Common myeloid progenitor, CD34-positive (primary cell): ENCODE measurements around the gene GIGYF1.

Experiments used
- CTCF ChIA-PET: fragments of 350-600 bp; sonication (Branson Sonifier 250); formaldehyde crosslinking; loops from one replicate; lab custom pipeline; 2021; ENCODE audit warnings: antibody characterized with exemption; lab: Charles Lee
- POLR2A ChIA-PET: fragments of 350-600 bp; sonication (Branson Sonifier 250); formaldehyde crosslinking; loops from one replicate; lab custom pipeline; 2021; ENCODE audit warnings: antibody characterized with exemption; lab: Charles Lee
- DNase-seq, 3 donors: peaks; one replicate each; pipeline versions ENCODE4 v3.0.0 to v3.0.0-alpha.2; 2013
- H3K27ac ChIP-seq, 2 experiments: 1 replicate in 1 of 2; 2 replicates in 1 of 2; pipeline ENCODE4 v1.7.0; 2013; ENCODE audit warnings: inconsistent platforms in 2 of 2, low read length in 2 of 2, mild to moderate bottlenecking in 2 of 2, low read depth in 1 of 2, moderate library complexity in 1 of 2; ENCODE audit not compliant: severe bottlenecking in 2 of 2, insufficient read depth in 1 of 2, poor library complexity in 1 of 2
- H3K27me3 ChIP-seq, 5 experiments: replicated peaks in 2 of 5; 1 replicate in 3 of 5; 2 replicates in 2 of 5; pipeline versions ENCODE4 v1.6.1 to v1.7.0; 2013; ENCODE audit warnings: low read length in 4 of 5, mild to moderate bottlenecking in 2 of 5, moderate library complexity in 2 of 5, inconsistent platforms in 1 of 5; ENCODE audit not compliant: insufficient read depth in 5 of 5, control insufficient read depth in 4 of 5
- H3K36me3 ChIP-seq, 4 experiments: 1 replicate in 2 of 4; 2 replicates in 2 of 4; pipeline versions ENCODE4 v1.6.1 to v1.7.0; 2013; ENCODE audit warnings: low read length in 3 of 4, control low read depth in 1 of 4, mild to moderate bottlenecking in 1 of 4; ENCODE audit not compliant: control insufficient read depth in 4 of 4, insufficient read depth in 4 of 4
- H3K4me1 ChIP-seq, 4 experiments: 1 replicate in 3 of 4; 2 replicates in 1 of 4; pipeline versions ENCODE4 v1.6.1 to v1.7.1; 2013; ENCODE audit warnings: low read length in 3 of 4, mild to moderate bottlenecking in 3 of 4, control low read depth in 1 of 4, inconsistent platforms in 1 of 4, moderate library complexity in 1 of 4; ENCODE audit not compliant: control insufficient read depth in 4 of 4, insufficient read depth in 4 of 4; ENCODE audit errors: control extremely low read depth in 1 of 4
- H3K4me3 ChIP-seq, 7 experiments: 1 replicate in 4 of 7; 2 replicates in 3 of 7; pipeline versions ENCODE4 v1.5.1 to v1.7.0; 2013; ENCODE audit warnings: mild to moderate bottlenecking in 7 of 7, low read length in 6 of 7, moderate library complexity in 6 of 7, inconsistent platforms in 2 of 7, low read depth in 2 of 7, control low read depth in 1 of 7; ENCODE audit not compliant: insufficient read depth in 4 of 7, control insufficient read depth in 1 of 7; ENCODE audit errors: extremely low read depth in 1 of 7
- H3K9me3 ChIP-seq, 5 experiments: 1 replicate in 4 of 5; 2 replicates in 1 of 5; pipeline versions ENCODE4 v1.6.1 to v1.7.1; 2013; ENCODE audit warnings: low read length in 4 of 5, mild to moderate bottlenecking in 2 of 5, inconsistent platforms in 1 of 5, low read depth in 1 of 5, moderate library complexity in 1 of 5; ENCODE audit not compliant: control insufficient read depth in 4 of 5, insufficient read depth in 2 of 5; ENCODE audit errors: control extremely low read depth in 1 of 5
- WGBS: methylation state at CpG from one replicate; pipeline ENCODE4 v1.1.5; 2013; ENCODE audit not compliant: insufficient coverage; 5-methylcytosine and 5-hydroxymethylcytosine counted together

GIGYF1 gene

DNA sequence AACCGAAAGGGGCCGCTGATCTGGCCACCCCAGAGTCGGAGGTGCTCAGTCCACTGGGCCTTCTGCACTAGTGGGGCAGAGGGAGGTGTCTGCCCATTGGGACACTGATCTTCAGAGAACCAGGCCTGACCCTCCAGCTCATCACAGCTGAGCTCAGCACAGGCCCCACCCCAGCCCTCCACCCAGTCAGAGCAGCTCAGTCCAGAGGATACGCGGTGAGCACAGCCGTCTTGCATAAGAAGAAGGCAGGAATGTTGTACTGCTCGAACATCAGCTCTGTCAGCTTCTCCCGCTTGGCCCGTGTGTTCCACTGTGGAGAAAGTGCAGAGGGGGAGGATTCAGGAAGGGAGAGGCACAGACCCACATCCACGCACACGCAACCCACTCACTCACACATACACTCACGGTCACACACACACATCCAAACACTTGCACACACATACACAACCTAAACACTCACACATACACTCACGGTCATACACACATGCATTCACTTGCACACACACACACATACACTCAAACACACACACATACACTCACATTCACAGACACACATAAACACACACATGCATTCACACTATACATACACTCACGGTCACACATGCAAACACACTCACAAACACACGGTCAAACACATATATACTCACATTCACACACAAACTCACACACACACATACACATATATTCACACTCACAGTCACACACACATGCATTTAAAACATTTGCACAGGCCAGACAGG, 44.1 kb downstream of the GIGYF1 start:
- 96% methylated on average over 5 of the region's 15 CpGs for whole genome bisulfite sequencing
- ChIA-PET POLR2A (no interaction called here), CTCF (interaction anchor here (1.1 kb wide), 1 partner anchor 16 kb away, joined by 5 read pairs; no protein-coding TSS in a partner anchor)
- no peak for DNase-seq
- no peak overlapping the region for H3K4me3 ChIP-seq
- no peak overlapping the region for H3K27ac ChIP-seq
- no peaks in the 10 kb centered on the region for H3K4me1 ChIP-seq
- no peaks in the 10 kb centered on the region for H3K9me3 ChIP-seq
- peaks cover 2 to 28% (median 11%) of the 10 kb centered on the region in 5 experiments for H3K27me3 ChIP-seq
- no peaks in the 10 kb centered on the region for H3K36me3 ChIP-seq

GRCh38 chr7:100642534-100642907, 51.5 kb downstream of the GIGYF1 start:
- H3K36me3 ChIP-seq, result no peaks in the 10 kb centered on the region
- peak overlapping the region in 1 of 7 experiments; percentile 19 for H3K4me3 ChIP-seq
- WGBS, result 82% methylated on average over 11 of the region's 11 CpGs
- CTCF ChIA-PET, result interaction anchor here (0.8 to 1.4 kb wide), 4 partner anchors 9 to 177 kb away, joined by 3 to 5 read pairs (median 4); partner anchors contain the start of genes FBXO24 and LRCH4
- POLR2A ChIA-PET, result no interaction called here
- peaks cover 0 to 3% (median 0%) of the 10 kb centered on the region in 5 experiments for H3K27me3 ChIP-seq
- peak overlapping the region in 1 of 2 experiments; percentile 70 for H3K27ac ChIP-seq
- DNase-seq, result peak; percentile 22 to 57 (median 35)
- H3K4me1 ChIP-seq, result peaks cover 0 to 26% (median 14%) of the 10 kb centered on the region in 4 experiments
- H3K9me3 ChIP-seq, result no peaks in the 10 kb centered on the region

- 93% methylated on average over 8 of the region's 10 CpGs for WGBS
- Histone ChIP-seq H3K4me1 (peaks cover 0 to 26% (median 14%) of the 10 kb centered on the region in 4 experiments), H3K4me3 (peak overlapping the region in 1 of 7 experiments; percentile 19), H3K27ac (peak overlapping the region in 1 of 2 experiments; percentile 70), H3K27me3 (no peaks in the 10 kb centered on the region), H3K36me3 (no peaks in the 10 kb centered on the region), H3K9me3 (no peaks in the 10 kb centered on the region)
- ChIA-PET CTCF (interaction anchor here (0.8 to 1.4 kb wide), 4 partner anchors 8 to 177 kb away, joined by 3 to 5 read pairs (median 4); partner anchors contain the start of genes FBXO24 and LRCH4), POLR2A (no interaction called here)
- peak; percentile 18 to 22 (median 22) for DNase-seq
These were observed 52.1 kb downstream of the GIGYF1 start for GRCh38 chr7:100641860-100642533.

- 12% methylated on average over 8 of the region's 10 CpGs for WGBS
- no peaks in the 10 kb centered on the region for H3K27me3 ChIP-seq
- H3K36me3 ChIP-seq, result no peaks in the 10 kb centered on the region
- CTCF ChIA-PET, result interaction anchor here (1.3 kb wide), 1 partner anchor 9 kb away, joined by 4 read pairs; no protein-coding TSS in a partner anchor
- peak within 1 kb of the TSS in 6 of 7 experiments; percentile 7 to 65 (median 30) for H3K4me3 ChIP-seq
- POLR2A ChIA-PET, result no interaction called here
- peaks cover 0 to 26% (median 14%) of the 10 kb centered on the region in 4 experiments for H3K4me1 ChIP-seq
- H3K9me3 ChIP-seq, result no peaks in the 10 kb centered on the region
- DNase-seq, result peak; percentile 60 to 88 (median 80)
- H3K27ac ChIP-seq, result peak within 1 kb of the TSS in 1 of 2 experiments; percentile 70
These were observed 52.6 kb downstream of the GIGYF1 start, which contains the start of gene TFR2 for GRCh38 chr7:100641463-100641859. Gene TFR2, minus strand, starts transcription at chr7:100641552. Its CDS starts 43 bp downstream, at chr7:100641509.

- 93% methylated on average over 10 of the region's 24 CpGs for WGBS
- peaks cover 0 to 26% (median 14%) of the 10 kb centered on the region in 4 experiments for H3K4me1 ChIP-seq
- H3K27ac ChIP-seq, result peak overlapping the region in 1 of 2 experiments; percentile 70
- ChIA-PET CTCF (interaction anchor here (0.8 to 2.1 kb wide), 5 partner anchors 10 to 56 kb away, joined by 3 to 6 read pairs (median 4); no protein-coding TSS in a partner anchor), POLR2A (interaction anchor here (0.6 kb wide), 1 partner anchor 56 kb away, joined by 4 read pairs; no protein-coding TSS in a partner anchor)
- H3K27me3 ChIP-seq, result no peaks in the 10 kb centered on the region
- peak overlapping the region in 6 of 7 experiments; percentile 2 to 65 (median 30) for H3K4me3 ChIP-seq
- no peaks in the 10 kb centered on the region for H3K36me3 ChIP-seq
- H3K9me3 ChIP-seq, result no peaks in the 10 kb centered on the region
- peak in 2 of 3 donors; percentile 49 to 60 for DNase-seq
These were observed 53.3 kb downstream of the GIGYF1 start for GRCh38 chr7:100640517-100641440.

- no peaks in the 10 kb centered on the region for H3K9me3 ChIP-seq
- peaks cover 0 to 26% (median 14%) of the 10 kb centered on the region in 4 experiments for H3K4me1 ChIP-seq
- peak overlapping the region in 2 of 7 experiments; percentile 27 to 53 for H3K4me3 ChIP-seq
- no peaks in the 10 kb centered on the region for H3K27me3 ChIP-seq
- H3K27ac ChIP-seq, result peak overlapping the region in 1 of 2 experiments; percentile 70
- no peaks in the 10 kb centered on the region for H3K36me3 ChIP-seq
- WGBS, result 96% methylated on average over 16 of the region's 17 CpGs
- ChIA-PET CTCF (interaction anchor here (0.8 to 2.1 kb wide), 6 partner anchors 9 to 57 kb away, joined by 3 to 6 read pairs (median 4); no protein-coding TSS in a partner anchor), POLR2A (no interaction called here)
- no peak for DNase-seq
These were observed 54.0 kb downstream of the GIGYF1 start for GRCh38 chr7:100639995-100640516.
